Subcutaneous abdominal adipose tissue (tissue), 5 donors: ENCODE data around the gene P4HA2.
A peak's percentile ranks its signal among the peaks of the same experiment; 100 is the strongest.

ENCODE experiments used
- H3K27ac ChIP-seq: one replicate; pipeline ENCODE4 v1.7.0; 2013; ENCODE audit warnings: low read depth, mild to moderate bottlenecking, inconsistent platforms, low read length, moderate library complexity
- H3K27me3 ChIP-seq, 5 donors: one replicate each; pipeline ENCODE4 v1.7.0; 2013; ENCODE audit warnings: low read length in 5 of 5, inconsistent platforms in 1 of 5; ENCODE audit not compliant: control insufficient read depth in 5 of 5, insufficient read depth in 4 of 5
- H3K36me3 ChIP-seq, 5 donors: one replicate each; pipeline ENCODE4 v1.7.0; 2013; ENCODE audit warnings: low read length in 5 of 5; ENCODE audit not compliant: control insufficient read depth in 5 of 5, insufficient read depth in 5 of 5
- H3K4me1 ChIP-seq, 5 donors: one replicate each; pipeline ENCODE4 v1.7.0; 2013; ENCODE audit warnings: low read length in 5 of 5, mild to moderate bottlenecking in 3 of 5, moderate library complexity in 1 of 5; ENCODE audit not compliant: control insufficient read depth in 5 of 5, insufficient read depth in 5 of 5
- H3K4me3 ChIP-seq, 5 donors: one replicate each; pipeline ENCODE4 v1.7.0; 2013; ENCODE audit warnings: low read length in 5 of 5, low read depth in 1 of 5
- H3K9ac ChIP-seq, 5 donors: one replicate each; pipeline ENCODE4 v1.7.0; 2013; ENCODE audit warnings: low read length in 5 of 5, mild to moderate bottlenecking in 4 of 5, moderate library complexity in 3 of 5
- H3K9me3 ChIP-seq, 5 donors: one replicate each; pipeline ENCODE4 v1.7.0; 2013; ENCODE audit warnings: low read length in 5 of 5; ENCODE audit not compliant: control insufficient read depth in 5 of 5
- donor health status: healthy.
- donor health status: healthy.
- donor health status: healthy.
- donor health status: healthy.
- donor health status: healthy.

P4HA2 gene

DNA sequence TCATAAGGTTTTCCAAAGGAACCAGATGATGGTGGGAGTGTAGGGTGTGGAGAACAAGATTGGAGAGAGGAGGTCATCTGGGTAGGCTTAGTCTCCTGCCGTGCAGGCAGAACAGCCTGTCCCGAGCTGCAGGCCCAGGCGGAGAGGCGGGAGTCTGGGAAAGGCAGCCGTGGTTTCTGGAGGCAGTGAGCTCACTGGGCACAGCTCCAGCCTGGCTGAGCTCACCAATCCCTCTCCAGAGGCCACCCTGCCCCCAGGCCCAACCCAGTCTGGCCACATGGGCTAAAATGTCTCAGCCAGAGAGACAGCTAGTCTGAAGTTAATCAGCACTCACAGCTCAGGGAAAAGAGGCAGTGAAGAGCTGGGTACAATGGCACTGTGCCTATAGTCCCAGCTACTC, 12.3 kb downstream of the P4HA2 start:
- H3K27me3 ChIP-seq, result no peaks in the 10 kb centered on the region
- H3K9ac ChIP-seq, result peak overlapping the region in 1 of 5 donors; percentile 6
- peaks cover 9 to 54% (median 46%) of the 10 kb centered on the region in 5 donors for H3K36me3 ChIP-seq
- no peak overlapping the region for H3K4me3 ChIP-seq
- no peaks in the 10 kb centered on the region for H3K9me3 ChIP-seq
- peak overlapping the region; percentile 26 for H3K27ac ChIP-seq
- H3K4me1 ChIP-seq, result peaks cover 3 to 18% (median 13%) of the 10 kb centered on the region in 5 donors

DNA sequence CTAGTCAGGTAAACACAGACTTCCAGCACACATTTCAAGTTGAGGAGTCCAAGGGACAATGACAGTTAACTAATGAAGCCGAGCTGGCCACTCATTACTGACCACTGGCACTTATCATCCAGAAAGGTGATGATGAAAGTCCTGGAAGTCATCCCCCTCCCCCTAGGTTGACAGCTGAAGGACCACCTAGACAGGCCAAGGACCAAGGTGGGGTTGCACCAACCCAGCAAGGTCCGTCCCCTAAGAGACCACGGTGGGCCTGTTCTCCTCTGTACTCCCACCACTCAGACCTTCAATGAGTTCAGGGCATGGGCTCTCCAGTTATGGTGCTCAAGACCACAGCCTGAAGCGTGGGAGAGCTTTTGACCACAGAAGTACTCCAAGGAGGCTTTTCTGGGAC, 13.2 kb downstream of the P4HA2 start:
- H3K4me1 ChIP-seq, result peaks cover 3 to 18% (median 13%) of the 10 kb centered on the region in 5 donors
- H3K9me3 ChIP-seq, result no peaks in the 10 kb centered on the region
- H3K36me3 ChIP-seq, result peaks cover 9 to 60% (median 55%) of the 10 kb centered on the region in 5 donors
- H3K27ac ChIP-seq, result peak overlapping the region; percentile 26
- H3K9ac ChIP-seq, result peak overlapping the region in 2 of 5 donors; percentile 6 to 17
- H3K4me3 ChIP-seq, result no peak overlapping the region
- no peaks in the 10 kb centered on the region for H3K27me3 ChIP-seq

DNA sequence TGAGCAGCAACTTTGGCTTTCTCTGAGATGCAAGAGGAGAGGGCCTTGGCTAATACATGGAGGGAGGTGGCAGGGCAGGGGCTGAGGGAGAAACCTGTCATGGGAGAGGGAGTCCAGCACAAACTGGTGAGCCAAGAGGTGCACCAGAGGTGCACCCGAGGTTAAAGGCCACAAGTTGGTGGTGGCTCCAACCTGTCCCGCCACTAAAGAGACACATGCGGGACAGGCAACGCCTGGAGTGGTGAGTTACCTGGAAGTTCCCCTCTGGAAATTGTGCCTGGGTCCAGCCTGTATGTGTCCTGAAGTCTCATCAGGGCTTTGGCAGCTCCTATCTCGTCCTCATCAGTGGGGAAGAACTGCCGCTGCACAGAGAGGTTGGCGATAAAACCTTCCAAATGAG, 14.0 kb downstream of the P4HA2 start:
- H3K27ac ChIP-seq, result no peak overlapping the region

DNA sequence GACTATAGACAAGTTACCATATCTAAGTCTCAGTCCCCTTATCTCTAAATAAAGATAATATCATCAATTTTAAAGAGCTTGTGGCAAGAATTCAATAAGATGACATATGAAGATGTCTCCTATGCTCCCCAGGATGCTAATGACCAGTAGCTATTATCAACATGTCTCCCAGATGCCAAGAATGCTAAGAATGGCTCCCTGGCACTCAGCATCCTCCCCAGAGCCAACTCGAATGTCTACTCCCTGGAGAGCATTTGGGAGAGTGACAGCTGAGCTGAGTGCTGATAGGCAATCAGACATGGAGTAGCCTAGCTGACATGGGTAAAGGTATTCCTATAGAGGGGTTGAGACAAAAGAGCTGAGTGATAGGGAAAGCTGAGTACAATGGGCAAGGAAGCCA, 15.9 kb downstream of the P4HA2 start:
- Histone ChIP-seq H3K9me3 (no peaks in the 10 kb centered on the region), H3K27ac (no peak overlapping the region), H3K9ac (no peak overlapping the region), H3K4me3 (no peak overlapping the region), H3K27me3 (no peaks in the 10 kb centered on the region), H3K4me1 (peaks cover 3 to 18% (median 13%) of the 10 kb centered on the region in 5 donors), H3K36me3 (peaks cover 4 to 60% (median 54%) of the 10 kb centered on the region in 5 donors)

More for the DNA sequence above, 14.0 kb downstream of the P4HA2 start:
- H3K9me3 ChIP-seq, result no peaks in the 10 kb centered on the region
- peaks cover 9 to 65% (median 59%) of the 10 kb centered on the region in 5 donors for H3K36me3 ChIP-seq
- no peak overlapping the region for H3K9ac ChIP-seq
- H3K4me1 ChIP-seq, result peaks cover 3 to 18% (median 13%) of the 10 kb centered on the region in 5 donors
- H3K27me3 ChIP-seq, result no peaks in the 10 kb centered on the region
- no peak overlapping the region for H3K4me3 ChIP-seq

DNA sequence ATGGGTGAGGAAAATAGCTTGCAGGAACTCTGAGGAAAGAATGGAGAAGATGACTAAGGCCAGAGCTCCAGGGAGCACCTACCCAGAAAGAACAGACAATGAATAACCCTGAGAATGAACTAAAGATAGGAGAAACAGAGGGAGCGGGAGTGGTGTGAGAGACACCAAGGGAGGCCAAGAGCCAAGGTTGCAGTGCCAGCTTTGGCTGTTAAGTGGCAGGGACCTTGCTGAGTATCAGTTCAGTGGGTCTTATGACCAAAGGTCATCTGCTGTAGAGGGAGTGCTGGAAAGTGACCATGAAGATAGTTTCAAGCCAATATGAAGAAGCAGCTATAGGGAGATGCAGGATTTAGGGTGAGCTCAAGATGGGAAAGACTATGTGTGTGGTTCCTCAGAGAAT, 16.7 kb downstream of the P4HA2 start:
- Histone ChIP-seq H3K9ac (no peak overlapping the region), H3K4me3 (no peak overlapping the region), H3K4me1 (peaks cover 3 to 18% (median 13%) of the 10 kb centered on the region in 5 donors), H3K27ac (no peak overlapping the region), H3K9me3 (no peaks in the 10 kb centered on the region), H3K36me3 (peaks cover 7 to 60% (median 54%) of the 10 kb centered on the region in 5 donors), H3K27me3 (no peaks in the 10 kb centered on the region)

GRCh38 chr5:132209901-132210545, 17.6 kb downstream of the P4HA2 start:
- peaks cover 7 to 61% (median 54%) of the 10 kb centered on the region in 5 donors for H3K36me3 ChIP-seq
- no peaks in the 10 kb centered on the region for H3K9me3 ChIP-seq
- H3K27ac ChIP-seq, result no peak overlapping the region
- peaks cover 3 to 16% (median 6%) of the 10 kb centered on the region in 5 donors for H3K4me1 ChIP-seq
- H3K9ac ChIP-seq, result no peak overlapping the region
- H3K4me3 ChIP-seq, result no peak overlapping the region
- H3K27me3 ChIP-seq, result no peaks in the 10 kb centered on the region

DNA sequence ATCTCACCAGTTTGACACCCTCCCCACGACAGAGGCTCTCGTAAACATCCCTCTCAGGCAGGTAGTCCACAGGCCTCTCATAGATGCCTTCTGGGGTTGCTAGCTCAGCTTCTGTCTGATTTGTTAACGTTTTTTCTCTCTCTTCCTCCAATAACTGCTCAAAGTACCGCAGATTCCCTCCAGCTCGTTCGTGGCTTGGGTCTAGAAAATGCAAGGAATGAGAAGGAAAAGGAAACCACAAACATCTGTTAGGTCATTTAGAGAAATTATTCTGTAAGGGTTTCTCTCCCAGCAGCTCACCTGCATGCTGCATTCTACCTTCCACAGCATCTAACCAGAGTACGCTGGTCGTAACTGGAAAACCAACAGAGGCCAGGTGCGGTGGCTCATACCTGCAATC, 18.5 kb downstream of the P4HA2 start:
- Histone ChIP-seq H3K4me1 (peaks cover 0 to 9% (median 0%) of the 10 kb centered on the region in 5 donors), H3K9me3 (no peaks in the 10 kb centered on the region), H3K9ac (no peak overlapping the region), H3K27ac (no peak overlapping the region), H3K27me3 (no peaks in the 10 kb centered on the region), H3K36me3 (peaks cover 7 to 70% (median 58%) of the 10 kb centered on the region in 5 donors), H3K4me3 (no peak overlapping the region)

DNA sequence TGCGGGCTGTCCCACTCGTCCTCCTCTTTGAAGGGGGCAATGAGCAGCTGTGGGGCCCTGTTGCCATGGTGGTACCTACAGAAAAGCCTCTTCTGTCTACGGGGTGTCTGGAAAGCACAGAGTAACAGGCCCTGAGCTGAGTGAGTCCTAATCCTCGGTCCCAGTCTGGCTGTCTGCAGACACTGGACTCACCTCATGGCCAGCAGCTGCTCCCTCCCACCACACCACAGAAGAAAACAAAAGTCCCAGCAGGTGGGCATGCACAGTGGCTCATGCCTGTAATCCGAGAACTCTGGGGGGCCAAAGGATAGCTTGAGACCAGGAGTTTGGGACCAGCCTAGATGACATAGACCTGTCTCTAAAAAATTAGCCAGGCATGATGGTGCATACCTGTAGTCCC, 19.9 kb downstream of the P4HA2 start:
- Histone ChIP-seq H3K27me3 (no peaks in the 10 kb centered on the region), H3K4me1 (peaks cover 0 to 9% (median 0%) of the 10 kb centered on the region in 5 donors), H3K4me3 (no peak overlapping the region), H3K27ac (no peak overlapping the region), H3K9ac (no peak overlapping the region), H3K9me3 (no peaks in the 10 kb centered on the region), H3K36me3 (peaks cover 2 to 69% (median 55%) of the 10 kb centered on the region in 5 donors)

- no peak overlapping the region for H3K27ac ChIP-seq
- no peaks in the 10 kb centered on the region for H3K27me3 ChIP-seq
- peaks cover 6 to 65% (median 46%) of the 10 kb centered on the region in 5 donors for H3K36me3 ChIP-seq
- no peak overlapping the region for H3K4me3 ChIP-seq
- no peaks in the 10 kb centered on the region for H3K9me3 ChIP-seq
- peaks cover 0 to 6% (median 0%) of the 10 kb centered on the region in 5 donors for H3K4me1 ChIP-seq
- no peak overlapping the region for H3K9ac ChIP-seq
These were observed 20.9 kb downstream of the P4HA2 start for GRCh38 chr5:132206782-132207181.

DNA sequence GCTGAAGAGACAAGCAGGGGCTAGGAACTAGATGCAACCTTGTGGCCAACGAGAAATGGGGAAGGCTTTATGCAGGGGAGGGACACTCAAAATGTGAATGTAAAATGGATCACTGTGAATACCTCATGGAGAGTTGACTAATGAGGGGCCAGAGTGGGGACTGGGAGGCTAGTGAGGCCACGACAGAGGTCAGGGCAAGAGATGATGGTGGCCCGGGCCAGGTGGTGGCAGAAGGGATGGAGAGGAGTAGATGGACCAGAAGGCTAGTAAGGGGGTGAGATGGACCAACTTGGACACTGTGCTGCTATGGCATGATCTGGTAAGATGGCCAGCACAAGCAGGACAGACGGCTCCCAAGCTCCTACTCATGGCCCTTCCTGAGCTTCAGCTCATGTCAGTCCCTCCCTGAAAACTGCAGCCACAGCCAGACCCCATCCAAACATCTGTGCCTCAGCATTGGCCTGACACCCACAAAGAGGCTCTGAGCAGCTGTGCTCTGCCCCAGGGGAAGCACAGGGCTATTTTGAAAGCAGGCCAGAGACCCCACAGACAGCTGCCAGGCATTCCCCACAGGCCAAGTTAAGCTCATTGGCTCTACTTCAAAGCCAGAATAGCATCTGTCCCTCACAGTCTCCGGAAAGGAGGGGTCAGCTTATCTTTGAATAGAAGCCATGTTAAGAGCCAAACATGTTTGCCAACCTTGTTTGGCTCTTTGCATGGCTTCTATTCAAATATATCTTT, 22.1 kb downstream of the P4HA2 start:
- peaks cover 0 to 5% (median 0%) of the 10 kb centered on the region in 5 donors for H3K4me1 ChIP-seq
- H3K36me3 ChIP-seq, result peaks cover 14 to 68% (median 44%) of the 10 kb centered on the region in 5 donors
- H3K27ac ChIP-seq, result no peak overlapping the region
- H3K4me3 ChIP-seq, result no peak overlapping the region
- no peaks in the 10 kb centered on the region for H3K9me3 ChIP-seq
- H3K9ac ChIP-seq, result no peak overlapping the region
- H3K27me3 ChIP-seq, result no peaks in the 10 kb centered on the region
